HG02763 (cell line): ENCODE results near the gene LST1.
"Not testable (repeated sequence)": the region's sequence is repeated elsewhere in the genome, so short reads cannot be mapped to it uniquely, and the experiment has no call there.

Experiments used
- ATAC-seq: cut with Tn5 transposase; IDR thresholded peaks from one replicate; pipeline ENCODE4 v1.9.1; 2021; ENCODE audit warnings: mild to moderate bottlenecking, moderate library complexity; ENCODE audit not compliant: unreplicated experiment

LST1 gene

DNA sequence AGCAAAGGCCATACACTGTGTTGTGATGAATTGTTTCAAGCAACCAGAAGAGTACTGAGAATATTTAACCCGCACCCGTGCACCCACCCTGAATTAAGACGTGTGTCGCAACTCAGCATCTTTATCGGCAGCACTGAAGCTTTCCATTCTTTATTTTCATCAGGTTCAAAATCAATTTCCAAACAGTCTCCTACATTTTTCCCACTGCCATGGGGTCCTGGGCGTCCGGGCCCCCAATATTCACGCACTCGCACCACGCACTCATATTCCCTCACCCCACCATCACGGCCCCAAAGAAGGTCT is 5.7 kb upstream of the LST1 start:
- ATAC-seq, result no peak

DNA sequence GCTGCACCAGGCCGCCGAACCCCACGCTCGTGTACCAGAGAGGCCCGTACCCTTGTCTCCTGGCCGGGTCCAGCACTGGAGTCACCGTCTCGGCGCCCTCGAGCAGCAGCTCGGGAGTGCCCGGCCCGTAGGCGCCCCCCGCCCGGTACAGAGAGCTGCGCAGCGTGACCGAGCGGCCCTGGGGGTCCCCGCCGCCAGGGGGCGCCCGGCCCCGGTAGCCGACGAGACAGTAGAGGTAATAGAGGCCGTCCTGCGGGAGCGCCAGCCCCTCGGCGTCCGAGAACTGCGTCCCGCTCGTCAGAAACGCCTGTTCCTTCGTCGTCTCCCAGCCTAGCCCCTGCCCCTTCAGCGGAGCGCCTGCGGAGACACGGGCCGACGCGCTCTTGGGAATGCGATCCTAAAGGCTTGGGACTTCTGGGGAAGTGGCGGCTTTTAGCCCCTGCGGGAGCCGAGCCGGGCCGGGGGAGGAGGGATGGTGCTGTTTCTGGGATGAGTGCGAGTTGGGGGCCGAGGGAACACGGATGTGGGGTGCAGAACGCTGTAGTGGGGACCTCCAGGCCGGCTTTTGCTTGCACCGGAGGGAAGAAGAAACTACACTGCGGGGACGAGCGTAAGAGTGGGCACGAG is 5.2 kb upstream of the LST1 start:
- peak; percentile 58 for ATAC-seq

GRCh38 chr6:31581434-31582229 is 4.4 kb upstream of the LST1 start:
- ATAC-seq, result no peak

GRCh38 chr6:31582230-31582643 is 3.8 kb upstream of the LST1 start, which contains the start of gene LTB:
Gene LTB, minus strand, starts transcription at chr6:31582424. Its CDS starts 7 bp downstream, at chr6:31582417.
- ATAC-seq, result no peak

DNA sequence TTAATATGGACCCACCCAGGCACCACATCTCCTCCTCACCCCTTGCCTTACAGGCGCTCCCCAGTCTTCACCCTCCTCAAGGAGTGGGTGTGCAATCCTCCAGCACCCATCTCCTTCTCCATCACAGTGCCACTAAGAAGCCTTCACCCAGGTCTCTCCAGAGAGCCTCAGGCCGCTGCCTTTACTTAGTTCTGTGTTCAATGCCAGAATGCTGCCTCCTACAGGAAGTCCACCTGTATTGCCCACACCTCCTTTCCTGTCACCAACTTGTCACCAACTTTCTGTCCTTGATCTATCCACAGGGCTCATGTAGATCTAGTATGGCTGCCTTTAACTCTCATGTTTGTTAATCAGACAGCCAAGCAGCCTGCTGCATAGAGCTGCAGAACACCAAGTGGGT is 586 bp upstream of the LST1 start:
- no peak for ATAC-seq

- no peak for ATAC-seq
Measured at GRCh38 chr6:31586599-31587281, 663 bp downstream of the LST1 start.

DNA sequence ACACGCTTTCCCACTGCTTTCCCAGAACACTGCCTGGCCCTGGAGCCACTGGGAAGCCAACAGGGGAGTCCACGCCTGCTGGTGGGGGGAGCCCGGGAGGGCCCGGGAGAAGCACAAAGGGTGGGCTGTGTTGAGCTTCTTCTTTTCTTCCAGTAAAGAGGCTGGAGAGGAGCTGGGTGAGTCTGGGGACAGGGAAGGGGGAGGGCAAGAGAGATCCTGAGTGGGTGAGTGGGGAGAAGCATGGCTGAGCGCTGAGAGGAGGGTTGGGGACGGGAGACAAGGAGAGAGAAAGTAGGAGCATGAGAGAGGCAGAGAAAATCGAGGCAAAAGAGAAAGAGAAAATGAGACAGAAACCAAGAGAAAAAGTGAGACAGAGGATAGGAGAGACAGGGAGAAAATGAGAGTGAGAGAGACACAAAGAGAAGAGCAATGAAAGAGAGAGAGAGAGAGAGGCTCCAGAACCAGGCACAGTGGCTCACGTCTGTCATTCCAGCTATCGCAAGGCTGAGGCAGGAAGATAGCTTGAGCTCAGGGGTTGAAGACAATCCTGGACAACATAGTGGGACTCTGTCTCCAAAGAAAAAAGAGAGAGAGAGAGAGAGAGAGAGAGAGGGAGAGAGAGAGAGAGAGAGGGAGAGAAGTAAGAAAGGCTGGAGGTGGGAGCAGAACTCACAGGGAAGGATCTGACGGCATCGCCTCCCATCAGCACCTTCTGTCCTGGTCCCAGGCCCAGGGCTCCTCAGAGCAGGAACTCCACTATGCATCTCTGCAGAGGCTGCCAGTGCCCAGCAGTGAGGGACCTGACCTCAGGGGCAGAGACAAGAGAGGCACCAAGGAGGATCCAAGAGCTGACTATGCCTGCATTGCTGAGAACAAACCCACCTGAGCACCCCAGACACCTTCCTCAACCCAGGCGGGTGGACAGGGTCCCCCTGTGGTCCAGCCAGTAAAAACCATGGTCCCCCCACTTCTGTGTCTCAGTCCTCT is 2.0 kb downstream of the LST1 start:
- ATAC-seq, result no peak

DNA sequence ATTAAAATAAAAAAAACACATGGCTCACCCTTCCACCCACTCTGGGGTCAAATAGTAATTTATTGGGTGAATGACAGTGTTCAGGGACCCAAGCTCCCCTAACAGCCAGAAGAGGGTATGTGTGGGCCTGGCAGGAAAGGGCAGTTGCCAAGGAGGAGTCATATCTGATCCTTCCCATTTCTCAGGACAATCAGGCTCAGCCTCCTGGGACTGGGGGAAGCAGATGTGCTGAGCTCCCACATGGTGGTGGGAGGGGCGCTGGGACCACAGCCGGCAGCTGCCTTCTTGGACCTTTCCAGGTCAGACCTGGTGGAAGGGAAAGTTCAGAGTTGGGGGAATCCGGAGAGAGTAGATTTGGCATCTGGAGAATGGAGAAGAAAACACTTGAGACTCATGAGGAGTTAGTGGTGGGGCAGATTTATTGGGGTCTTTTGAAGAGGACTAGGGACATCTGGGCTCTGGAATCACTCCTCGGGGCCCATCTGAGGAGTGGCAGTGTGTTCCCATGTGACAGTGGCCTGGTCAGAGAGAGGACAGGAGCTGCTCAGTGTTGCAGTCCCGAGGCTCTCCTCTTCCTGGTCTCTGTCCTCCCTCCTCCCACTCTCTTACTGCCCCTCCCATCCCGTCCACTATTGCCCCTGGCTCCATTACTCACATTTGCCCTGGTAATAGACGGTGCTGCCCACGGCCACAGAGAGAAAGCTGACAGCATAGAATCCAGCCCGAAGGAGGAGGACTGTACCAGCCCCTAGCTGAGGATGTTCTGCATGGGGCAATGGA is 3.0 kb downstream of the LST1 start:
- ATAC-seq, result no peak

GRCh38 chr6:31590691-31591090 is 4.6 kb downstream of the LST1 start:
- not testable (repeated sequence) for ATAC-seq

DNA sequence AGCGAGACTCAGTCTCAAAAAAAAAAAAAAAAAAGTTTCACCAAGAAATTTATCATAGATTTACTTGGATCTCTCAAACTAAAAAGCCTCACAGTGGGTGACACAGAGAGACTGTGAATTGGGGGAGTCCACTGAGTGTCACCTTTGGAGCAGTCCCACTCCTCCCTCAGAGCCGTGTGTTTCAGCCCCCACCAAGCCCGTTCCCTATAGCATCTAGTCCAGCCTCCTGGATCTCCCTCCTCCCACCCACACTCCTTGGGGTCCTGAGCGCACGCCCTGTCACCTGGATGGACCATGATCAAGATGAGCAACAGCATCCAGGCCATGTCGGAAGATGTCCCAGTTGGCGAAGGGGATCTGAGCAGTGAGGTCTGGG is 6.3 kb downstream of the LST1 start:
- ATAC-seq, result no peak

DNA sequence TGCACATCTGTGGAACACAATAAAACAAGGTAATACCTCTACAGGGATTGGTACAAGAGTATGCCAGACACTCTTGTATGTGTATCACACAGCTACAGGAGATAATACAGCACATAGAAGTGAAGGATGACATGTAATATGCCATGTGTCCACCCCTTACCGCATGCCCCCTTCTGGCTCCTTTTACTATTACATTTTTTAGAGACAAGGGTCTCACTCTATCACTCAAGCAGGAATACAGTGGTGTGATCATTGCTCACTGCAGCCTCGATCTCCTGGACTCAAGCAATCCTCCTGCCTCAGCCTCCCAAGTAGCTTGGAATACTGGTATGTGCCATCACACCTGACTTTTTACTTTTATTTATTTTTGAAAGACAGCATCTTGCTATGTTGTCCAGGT is 10.9 kb downstream of the LST1 start:
- no peak for ATAC-seq

DNA sequence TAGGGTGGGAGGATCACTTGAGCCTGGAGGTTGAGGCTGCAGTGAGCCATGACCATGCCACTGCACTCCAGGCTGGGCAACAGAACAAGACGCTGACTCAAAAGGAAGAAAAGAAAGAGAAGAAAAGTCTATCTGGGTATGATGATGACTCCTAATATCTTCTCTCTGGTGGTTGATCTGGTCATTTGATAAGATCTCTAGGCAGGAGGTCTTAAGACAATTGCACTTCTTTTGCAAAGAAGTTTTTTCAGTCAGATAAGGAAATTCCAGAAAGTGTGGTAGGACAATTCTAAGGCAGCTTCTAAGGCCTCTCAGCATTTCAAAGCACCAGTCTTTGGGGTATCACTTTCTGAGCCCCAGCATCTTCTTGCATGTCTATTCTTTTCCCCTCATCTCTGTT is 21.2 kb downstream of the LST1 start:
- ATAC-seq, result no peak

DNA sequence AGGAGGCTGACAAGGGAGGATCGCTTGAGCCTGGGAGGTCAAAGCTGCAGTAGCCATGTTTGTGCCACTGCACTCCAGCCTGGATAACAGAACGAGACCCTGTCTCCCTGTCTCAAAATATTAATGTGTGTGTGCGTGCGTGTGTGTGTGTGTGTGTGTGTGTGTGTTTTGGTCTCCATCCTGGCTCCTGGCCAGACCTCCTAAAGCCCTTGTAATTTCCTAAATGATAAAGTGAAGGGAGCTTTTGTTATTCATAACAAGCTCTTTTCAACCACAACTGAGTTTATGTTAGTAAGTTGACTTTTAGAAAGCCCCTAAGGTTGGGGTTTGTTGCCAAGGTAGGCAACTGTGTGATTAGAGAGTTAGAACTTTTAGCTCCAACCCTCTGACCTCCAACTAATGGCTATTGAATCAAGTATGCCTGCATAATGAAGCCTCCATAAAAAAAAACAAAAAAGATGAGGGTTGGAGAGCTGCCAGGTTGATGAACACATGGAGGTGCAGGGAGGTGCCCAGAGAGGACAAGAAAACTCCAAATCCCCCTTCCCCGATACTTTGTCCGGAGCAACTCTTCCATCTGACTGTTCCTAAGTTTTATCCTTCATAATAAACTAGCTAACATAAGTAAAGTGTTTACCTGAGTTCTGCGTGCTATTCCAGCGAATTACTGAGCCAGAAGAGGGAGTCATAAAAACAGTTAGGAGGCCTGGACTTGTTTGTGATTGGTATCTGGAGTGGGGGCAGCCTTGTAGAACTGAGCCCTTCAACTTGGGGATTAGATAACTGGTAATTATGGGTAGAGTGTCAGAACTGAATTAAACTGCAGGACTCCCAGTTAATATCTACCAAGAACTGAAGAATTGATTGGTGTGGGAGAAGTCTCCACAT is 23.7 kb downstream of the LST1 start:
- no peak for ATAC-seq

GRCh38 chr6:31610968-31611367 is 24.9 kb downstream of the LST1 start:
- no peak for ATAC-seq

DNA sequence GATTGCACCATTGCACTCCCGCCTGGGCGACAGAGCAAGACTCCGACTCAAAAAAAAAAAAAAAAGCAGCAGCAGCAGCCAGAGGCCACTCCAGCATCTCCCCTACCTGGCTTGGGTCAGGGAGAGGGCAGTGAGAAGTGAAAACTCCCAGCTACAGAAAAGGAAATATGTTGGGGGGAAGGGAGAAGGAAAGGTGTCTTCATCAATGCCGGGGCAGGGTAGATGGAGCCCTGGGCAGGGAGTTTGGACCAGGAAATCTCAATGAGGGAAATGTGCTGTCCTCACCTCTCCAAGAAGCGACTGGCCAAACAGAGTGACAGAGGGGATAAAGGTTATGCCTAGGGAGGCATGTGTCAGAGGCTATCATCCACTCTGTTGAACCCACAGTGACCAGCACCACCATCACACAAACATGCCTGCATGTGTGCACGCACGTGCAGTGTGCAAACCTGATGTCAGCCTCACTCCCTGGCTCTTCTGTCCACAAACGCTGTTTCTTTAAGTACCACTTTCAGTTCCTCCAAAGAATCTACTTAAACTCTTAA is 28.1 kb downstream of the LST1 start:
- ATAC-seq, result no peak

GRCh38 chr6:31614684-31615578 is 28.9 kb downstream of the LST1 start, which contains the start of gene AIF1:
Gene AIF1, plus strand, starts transcription at chr6:31615234. Its CDS starts 96 bp downstream, at chr6:31615330.
- no peak for ATAC-seq

- ATAC-seq, result no peak
Measured at GRCh38 chr6:31615748-31616147, 29.7 kb downstream of the LST1 start.

DNA sequence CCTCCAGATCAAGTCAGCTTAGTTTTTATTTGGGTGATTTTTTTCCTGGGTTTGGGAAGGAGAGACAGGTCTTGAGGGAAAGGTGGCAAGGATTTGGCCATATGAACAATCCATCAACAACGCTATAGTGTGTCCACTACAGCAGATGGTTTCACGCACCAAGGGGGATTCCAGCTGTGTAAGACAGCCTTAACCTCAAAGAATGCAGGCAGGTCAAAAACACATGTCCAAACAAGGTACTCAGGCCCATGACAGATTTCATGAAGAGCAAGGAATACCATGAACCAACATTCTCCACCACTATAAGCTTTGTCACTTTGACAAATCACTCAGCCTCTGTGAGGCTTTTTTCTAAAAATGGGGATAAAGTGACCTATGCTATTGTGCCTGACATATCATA is 30.9 kb downstream of the LST1 start:
- ATAC-seq, result no peak
